ENCODE results near the gene ACVRL1. TPM values are rescaled to one million over a fixed set of nuclear protein-coding genes. Genes with fewer than 3 reads are reported as not detected.

The ACVRL1 gene
- total and polyA plus RNA-seq, 2 donors (not counting 1 experiment from before 2014, with no cell fraction given) = not detected

GRCh38 chr12:51863933-51864832, 43.1 kb upstream of the ACVRL1 start:
- peaks cover 22% of the 10 kb centered on the region for H3K4me1 Mint-ChIP-seq
- H3K27ac Mint-ChIP-seq = no peak overlapping the region
- Histone ChIP-seq H3K27me3 (replicated peaks in 1 of 4; ENCODE audit: control extremely low read depth in 1 of 4, control insufficient read depth in 3 of 4, insufficient read depth in 4 of 4, low read length in 3 of 4) (peaks cover 0 to 64% (median 38%) of the 10 kb centered on the region in 4 experiments), H2AFZ (ENCODE audit: insufficient read depth, low read depth, low read length, poor library complexity, severe bottlenecking) (peak overlapping the region; percentile 49), H3K9me3 (ENCODE audit: control extremely low read depth in 1 of 3, control insufficient read depth in 2 of 3, insufficient read depth in 1 of 3, low read length in 2 of 3) (peaks cover 0 to 11% (median 0%) of the 10 kb centered on the region in 3 donors), H3K4me1 (ENCODE audit: control insufficient read depth in 2 of 2, insufficient read depth in 2 of 2, low read length in 2 of 2) (peaks cover 23 to 31% of the 10 kb centered on the region in 2 donors), H3K27ac (ENCODE audit: low read length in 2 of 2) (no peak overlapping the region), H4K20me1 (ENCODE audit: control insufficient read depth, insufficient read depth, low read length, poor library complexity, severe bottlenecking) (no peaks in the 10 kb centered on the region), H3K36me3 (replicated peaks in 1 of 2; ENCODE audit: control extremely low read depth in 1 of 2, control insufficient read depth in 1 of 2, extremely low read depth in 1 of 2, insufficient read depth in 2 of 2, low read length in 1 of 2) (no peaks in the 10 kb centered on the region), H3K9ac (ENCODE audit: low read length) (peak overlapping the region; percentile 53), H3K4me2 (replicated peaks; ENCODE audit: low read depth, low read length, poor library complexity, severe bottlenecking) (peak overlapping the region; percentile 78), H3K4me3 (ENCODE audit: control extremely low read depth in 1 of 5, extremely low read depth in 1 of 5, insufficient read depth in 1 of 5, low read depth in 2 of 5, low read length in 4 of 5) (peak overlapping the region in 4 of 5 experiments; percentile 17 to 41 (median 36)), H3K79me2 (ENCODE audit: control insufficient read depth, insufficient read depth, low read length) (no peaks in the 10 kb centered on the region)
- no peaks in the 10 kb centered on the region for H3K9me3 Mint-ChIP-seq (ENCODE audit: insufficient read depth)
- peak overlapping the region; percentile 64 for H3K4me3 Mint-ChIP-seq
- TF ChIP-seq CTCF (IDR thresholded peaks at IDR 0.05) (no peak), EZH2 (IDR thresholded peaks at IDR 0.05; ENCODE audit: borderline replicate concordance, insufficient read depth, low read depth, low read length, poor library complexity, severe bottlenecking) (no peak)
- peak; percentile 51 for ATAC-seq (ENCODE audit: low read depth)
- POLR2A ChIA-PET = no interaction called here
- no peak for DNase-seq
- peaks cover 68% of the 10 kb centered on the region for H3K27me3 Mint-ChIP-seq
- CTCF ChIA-PET = interaction anchor here (2.4 kb wide), 1 partner anchor 11 kb away, joined by 10 read pairs; no protein-coding TSS in a partner anchor
- WGBS (ENCODE audit: insufficient coverage) = 14% methylated on average over 50 of the region's 53 CpGs
- intact Hi-C loops (cut with micrococcal nuclease) = no loop called here

Measured in B cell (primary cell).